NCI-H1694 treated with DMSO at 0.1 percent for 48 hours (cell line): ENCODE measurements around the gene NECTIN1.

ENCODE experiments used
- DNase-seq: peaks from one replicate; lab custom pipeline; 2025; lab: John Stamatoyannopoulos, UW

Gene NECTIN1

DNA sequence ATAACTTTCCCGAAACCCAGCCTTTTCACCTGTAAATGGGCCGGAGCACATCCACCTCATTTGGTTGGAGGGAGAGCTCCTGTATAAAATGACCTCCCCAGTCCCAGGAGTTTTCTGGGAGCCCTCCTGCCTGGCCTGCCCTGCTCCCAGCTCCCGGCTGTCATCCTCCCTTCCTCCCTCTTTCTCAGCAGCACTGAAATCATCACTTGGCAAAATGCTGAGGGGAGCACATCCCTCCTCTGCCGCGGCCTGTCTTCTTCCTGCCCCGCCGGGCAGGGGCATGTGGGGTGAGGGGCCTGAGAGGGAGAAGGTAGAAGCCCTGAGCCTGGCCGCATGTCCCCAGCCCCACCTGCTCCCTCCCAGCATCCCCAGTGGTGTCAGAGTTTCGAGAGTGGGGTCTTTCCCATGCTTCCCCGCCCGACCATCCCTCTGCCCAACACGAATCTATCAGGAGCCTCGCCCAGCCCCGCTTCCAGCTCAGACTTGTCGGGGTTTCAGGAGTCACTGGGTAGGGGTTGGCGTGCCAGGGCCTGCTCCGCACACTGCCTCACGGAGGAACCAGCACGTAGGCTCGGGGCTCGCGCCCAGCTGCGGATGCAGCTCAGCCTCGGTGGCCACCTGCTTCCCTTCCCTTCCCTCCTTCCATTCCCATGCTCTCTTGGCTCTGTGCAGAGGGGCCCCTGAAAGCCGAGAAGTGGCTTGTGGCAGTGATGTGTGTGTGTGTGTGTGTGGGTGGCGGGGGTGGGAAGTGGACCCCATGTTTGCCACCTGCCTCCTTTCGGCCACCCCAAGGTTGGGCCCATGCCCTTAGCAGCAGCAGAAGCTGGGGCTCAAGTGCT lies 37.1 kb downstream of the NECTIN1 start:
- DNase-seq: no peak

DNA sequence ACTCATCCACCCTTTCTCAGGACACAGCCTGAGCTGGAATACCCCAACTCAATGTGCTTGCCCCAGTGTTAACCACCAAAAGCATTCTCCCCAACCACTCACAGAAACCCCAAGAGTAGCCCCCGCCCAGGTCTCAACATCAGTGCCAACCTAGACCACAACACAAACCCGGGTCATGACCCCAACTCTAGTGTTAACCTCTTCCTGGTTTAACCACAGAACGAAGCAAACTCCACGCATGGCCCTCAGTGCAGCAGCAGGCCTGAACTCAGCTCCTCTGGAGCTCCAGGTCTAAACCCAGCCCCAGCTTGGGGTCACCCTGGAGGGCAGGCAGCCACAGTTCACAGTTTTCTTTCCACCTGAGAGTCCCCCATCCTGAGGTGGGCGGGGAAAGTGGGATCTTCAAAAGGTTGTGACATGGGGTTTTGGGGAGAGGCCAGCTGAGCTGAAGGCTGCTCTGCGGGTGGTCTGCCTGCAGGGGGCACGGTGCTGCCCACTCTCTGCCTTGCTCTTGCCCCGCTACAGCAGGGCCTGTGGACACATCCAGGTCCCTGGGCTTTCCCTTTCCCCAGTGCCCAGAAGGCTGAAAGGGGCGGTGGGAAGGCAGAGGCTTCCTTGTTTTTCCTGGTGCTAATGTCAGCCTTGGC lies 37.9 kb downstream of the NECTIN1 start:
- DNase-seq: no peak

DNA sequence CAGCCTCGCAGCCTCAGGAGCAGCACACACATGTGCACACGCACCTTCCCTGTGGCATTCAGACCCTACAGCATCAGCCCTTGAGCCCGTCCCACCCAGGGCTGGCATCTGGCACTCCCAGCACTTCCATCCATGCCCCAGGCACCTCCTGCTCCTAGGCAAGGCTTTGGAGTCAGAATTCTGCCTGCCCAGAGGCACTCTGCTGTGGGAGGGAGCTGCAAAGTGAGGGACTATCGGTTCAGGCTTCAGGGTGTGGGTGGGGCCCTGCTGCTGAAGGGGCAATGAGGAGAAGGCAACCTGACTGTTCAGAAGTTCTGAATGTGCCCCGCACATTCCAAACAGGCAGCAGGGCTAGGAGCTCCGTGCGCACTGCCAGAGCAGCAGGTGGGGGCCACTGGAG lies 39.7 kb downstream of the NECTIN1 start:
- no peak for DNase-seq

DNA sequence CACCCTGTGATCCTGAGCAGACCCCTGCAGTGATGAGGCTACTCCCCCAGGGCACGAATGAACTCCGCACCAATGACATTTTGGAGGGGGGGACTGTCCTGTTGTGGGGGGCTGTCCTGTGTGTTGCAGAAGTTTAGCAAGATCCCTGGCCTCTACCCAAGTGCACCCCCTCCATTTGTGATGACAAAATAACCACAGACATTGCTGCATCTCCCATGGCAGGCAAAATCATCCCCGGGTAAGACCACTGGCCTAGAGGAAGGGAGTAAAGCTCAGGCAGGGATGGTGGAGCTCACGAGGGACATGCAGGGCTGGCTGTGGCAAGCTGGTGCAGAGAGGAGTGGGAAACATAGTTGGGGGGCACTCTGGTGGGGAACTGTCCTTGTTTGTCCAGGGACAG lies 40.6 kb downstream of the NECTIN1 start:
- DNase-seq: no peak

DNA sequence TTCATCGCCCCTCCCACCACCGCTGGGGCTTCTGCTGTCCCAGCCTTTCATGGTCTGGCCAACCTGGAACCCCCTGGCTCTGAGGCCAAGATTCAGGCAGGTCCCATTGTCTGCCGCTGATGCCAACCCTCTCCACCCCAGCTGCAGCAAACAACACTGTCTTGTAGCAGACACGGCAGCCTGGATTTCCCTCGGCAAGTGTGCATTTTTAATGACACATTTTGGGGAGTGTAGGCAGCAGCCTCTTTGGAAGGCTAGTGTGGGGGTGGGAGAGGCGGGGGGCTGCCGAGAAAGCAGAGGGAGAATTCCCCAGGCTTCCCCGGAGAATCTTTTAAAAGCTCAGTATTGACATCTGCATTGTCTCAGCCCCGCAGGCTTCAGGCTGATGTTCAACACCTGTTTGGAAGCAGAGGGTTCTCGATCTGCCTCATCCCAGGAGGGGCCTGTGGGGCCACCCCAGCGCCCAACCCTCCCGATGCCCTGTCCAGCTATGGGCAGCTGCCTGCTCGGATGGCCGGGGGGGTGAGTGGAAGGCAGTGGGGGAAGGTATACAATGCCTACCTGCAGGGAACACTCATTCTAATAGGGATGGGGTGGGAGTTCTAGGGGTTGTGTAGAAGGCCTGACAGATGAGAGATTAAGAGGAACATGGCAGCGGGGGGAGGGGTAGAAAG lies 41.5 kb downstream of the NECTIN1 start:
- no peak for DNase-seq

DNA sequence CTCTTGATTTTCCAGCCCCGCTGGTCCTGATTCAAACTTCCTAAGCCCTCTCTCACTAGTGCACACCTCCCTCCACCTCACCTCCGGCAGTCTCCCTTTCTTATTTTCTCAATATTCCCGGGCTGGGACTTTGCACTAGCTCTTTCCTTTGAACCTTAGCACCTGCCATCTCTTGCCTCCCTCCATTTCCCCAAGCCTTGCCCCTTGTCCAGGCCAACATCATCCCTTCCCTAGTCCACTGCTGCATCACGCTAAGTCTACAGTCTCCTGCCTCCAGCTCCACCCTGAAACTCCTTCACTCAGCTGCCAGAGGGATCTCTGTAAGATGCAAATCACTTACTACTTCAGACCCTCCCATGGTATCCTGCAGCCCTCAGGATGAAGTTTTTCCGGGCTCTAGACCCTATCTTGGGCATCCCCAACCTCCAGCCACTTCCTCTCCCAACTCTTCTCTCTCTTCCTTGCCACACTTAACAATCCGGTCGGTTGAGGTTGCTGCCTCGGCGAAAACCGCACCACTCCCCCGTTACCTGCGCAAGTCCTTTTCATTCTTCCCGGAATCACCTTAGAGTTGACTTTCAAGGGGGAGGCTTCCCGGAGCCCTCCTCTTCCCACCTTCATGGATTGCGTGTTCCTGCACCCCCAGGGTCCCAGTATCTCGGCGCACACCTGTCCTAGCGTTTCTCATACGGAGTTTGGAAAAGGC lies 42.7 kb downstream of the NECTIN1 start:
- DNase-seq: no peak

DNA sequence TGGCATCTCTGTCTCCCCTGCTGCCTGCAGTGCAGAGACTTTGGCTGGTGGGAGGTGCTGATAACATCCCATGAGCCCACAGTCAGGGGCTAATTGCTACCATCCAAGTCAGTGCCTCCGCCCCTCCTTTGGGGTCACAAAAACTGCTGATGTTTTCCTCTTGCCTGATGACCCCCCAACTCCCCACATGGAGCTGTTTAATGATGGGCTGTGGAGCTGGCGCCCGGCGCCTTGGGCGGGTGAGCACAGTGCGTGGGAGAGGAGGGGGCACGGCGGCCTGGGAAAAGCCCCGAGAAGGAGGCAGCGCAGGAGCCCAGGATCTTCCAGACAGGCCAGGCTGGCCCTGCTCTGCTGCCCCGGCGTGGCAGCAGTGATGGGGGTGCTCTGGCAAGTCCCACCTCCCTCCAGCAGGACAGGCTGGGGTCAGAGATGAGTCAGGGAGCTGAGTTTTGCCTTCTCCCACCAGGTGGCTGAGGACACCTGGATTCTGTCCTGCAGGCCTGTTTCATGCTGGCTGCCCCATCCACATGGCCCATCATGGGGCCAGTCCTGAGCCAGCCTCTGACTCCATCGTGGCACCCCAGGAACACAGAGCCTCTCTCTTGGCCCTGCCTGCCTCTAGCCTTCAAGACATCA lies 43.8 kb downstream of the NECTIN1 start:
- no peak for DNase-seq

DNA sequence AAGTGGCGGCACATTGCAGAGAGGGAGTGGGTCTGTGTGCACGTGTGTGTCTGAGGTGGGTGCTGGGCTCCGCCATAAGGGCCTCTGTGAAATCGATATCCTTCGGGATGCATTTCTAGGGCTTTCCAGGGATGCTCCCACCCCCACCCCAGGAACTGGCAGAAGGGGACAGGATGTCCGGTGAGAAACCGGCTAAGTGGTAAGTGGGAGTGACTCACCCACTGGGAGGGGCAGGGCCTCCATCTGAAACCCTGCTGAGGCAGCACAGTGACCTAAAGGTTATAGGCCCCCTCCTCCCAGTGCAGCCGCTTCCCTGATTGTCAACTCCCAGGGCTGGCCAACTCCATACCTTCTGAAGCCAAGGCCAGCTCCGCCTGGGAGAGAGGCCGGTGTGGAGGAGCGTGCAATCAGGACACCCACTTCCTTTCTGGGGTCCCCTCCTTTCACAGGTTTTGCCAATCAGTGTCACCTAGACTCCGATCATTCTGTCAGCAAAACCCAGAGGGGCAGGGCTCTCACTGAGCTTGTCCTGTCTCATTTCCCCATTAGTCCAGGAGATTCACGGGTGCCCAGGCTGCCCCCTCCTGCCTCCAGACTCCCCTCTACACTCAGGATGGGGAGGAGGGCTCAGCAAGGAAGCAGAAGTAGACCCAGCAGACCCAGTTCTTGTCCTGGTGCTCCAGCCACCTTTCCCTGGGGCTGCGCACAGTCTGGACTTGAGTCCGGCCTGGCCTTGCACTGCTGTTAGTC lies 44.5 kb downstream of the NECTIN1 start:
- no peak for DNase-seq

DNA sequence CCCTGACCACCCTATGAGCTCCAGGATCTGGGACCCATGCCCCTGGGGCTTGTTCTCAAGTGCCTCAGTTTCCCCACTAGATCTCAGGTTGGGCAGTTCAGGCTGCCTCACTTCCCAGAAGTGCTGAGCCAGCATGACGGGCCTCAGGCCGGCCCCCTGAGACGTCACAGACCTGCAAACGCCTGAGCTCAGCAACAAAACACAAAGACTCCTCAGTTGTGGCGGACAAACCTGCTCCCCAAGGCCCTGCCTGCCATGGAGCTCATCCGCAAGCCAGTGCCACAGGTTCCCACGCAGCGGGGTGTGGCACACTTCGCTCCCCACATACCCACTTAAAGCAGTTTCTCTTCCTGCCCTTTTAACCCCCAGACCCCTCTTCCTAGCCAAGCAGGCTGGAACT lies 45.2 kb downstream of the NECTIN1 start:
- DNase-seq: no peak

DNA sequence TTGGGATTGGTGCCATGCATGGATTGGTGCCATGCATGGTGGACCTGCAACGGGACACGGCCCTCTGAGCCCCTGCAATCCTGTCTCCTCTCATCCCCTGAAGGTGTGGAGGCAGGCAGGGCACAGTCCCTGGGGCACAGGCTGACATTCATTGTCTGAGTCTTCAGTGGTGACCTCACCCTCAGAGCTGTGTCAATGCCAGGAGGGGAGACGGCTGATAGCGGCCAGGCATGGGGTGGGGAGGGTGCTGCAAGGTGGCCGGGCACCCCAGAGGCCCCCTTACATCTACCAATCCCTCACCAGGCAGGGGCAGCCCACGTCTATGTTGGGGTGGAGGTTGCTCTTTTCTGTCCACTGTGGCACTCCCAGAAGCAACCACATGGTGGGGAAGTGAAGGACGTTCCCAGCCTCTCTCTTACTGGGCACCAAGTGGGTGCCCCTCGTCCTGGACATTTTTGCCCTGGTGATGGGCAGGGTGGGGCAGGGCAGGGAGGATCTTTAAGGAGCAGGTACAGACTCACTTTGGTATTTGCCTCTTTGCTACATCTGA lies 47.6 kb downstream of the NECTIN1 start:
- DNase-seq: no peak

DNA sequence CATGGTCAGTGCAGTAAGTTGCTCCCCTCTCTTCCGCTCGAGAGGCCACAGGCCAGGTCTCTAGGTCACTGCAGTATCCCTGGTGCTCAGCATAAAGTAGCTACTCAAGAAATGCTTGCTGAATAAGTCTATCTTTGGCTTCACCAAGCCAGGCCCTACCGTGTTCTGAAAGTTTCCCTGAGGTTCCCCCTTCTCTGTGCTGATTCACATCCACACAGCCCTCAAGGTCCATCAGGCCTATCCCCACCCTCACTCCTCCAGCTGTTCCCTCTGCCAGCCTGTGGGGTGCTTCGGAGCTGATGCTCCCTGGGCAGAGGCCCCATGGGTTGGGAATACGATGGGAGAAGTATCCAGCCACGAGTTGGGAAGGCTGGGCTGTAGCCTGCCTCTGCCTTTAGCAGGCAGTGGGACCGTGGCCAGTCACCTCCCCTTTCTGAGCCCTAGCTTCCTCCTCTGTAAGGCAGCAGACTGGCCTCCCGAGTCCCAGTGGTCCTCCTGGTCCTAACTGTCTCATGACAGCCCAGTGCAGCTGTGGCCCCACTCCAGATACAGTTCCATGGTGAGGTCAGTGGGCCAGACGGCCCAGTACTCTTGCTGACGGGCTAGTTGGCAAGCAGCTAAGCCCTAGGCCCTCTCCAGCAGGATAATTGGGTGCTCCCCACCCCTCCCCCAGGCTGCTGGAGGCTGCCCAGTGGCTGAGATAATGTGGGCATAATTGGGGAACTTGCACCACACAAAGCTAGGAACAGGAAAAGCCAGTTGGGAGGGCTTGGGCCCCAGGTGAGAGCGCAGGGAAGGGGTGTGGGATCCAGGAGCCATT lies 48.2 kb downstream of the NECTIN1 start:
- DNase-seq: no peak

DNA sequence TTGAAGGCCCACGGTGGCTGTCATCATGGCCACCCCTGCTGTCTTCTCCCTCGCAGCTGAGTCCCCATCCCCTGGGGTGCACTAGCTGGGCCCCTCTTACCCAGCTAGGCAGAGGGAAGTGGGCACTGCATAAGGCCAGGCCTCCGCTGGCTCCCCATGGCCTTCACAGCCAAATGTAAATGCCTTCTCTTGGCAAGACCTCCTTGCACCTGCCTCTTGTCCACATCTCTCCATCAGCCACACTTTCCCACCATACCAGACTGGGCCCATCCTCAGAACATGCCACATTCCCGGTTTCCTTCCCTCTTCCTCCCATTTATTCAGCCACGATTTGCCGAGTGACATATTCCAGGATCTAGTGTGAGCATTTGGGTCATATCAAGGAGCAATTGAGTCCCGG lies 49.7 kb downstream of the NECTIN1 start:
- DNase-seq: no peak

DNA sequence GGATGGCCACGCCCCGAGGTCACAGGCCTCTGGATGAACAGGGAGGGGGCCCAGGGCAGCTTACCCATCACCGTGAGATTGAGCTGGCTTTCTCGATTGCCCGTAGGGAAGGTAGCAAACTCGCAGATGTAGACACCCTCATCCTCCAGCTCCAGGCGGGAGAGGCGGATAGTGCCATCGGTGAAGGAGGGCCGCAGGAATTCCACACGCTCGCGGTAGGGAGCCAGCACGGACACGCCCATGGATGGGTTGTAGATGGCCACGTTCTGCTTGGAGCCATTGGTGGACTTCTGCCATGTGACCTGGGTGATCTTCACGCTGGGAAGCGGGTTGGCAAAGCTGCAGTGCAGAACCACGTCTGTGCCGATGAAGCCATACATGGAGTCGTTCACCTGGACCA lies 50.6 kb downstream of the NECTIN1 start:
- DNase-seq: no peak

DNA sequence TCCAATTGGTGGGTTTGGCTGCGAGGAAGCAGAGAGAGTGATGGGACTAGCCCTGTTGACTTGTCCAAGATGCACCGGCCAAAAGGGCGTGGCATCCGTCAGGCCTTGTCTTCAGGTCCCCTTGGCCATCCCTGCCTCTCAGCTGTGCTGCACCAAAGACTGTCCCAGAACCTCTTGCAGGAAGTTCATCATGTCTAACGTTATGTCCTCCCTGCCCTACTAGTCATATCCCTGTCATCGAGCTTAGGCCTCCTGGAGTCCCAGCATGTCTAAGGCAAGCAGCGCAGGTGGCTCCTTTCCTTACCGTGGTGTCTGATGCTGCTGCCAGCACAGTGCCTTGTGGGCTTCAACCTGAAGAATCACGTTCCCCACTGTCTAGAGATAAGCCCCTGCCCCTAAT lies 51.2 kb downstream of the NECTIN1 start:
- no peak for DNase-seq

DNA sequence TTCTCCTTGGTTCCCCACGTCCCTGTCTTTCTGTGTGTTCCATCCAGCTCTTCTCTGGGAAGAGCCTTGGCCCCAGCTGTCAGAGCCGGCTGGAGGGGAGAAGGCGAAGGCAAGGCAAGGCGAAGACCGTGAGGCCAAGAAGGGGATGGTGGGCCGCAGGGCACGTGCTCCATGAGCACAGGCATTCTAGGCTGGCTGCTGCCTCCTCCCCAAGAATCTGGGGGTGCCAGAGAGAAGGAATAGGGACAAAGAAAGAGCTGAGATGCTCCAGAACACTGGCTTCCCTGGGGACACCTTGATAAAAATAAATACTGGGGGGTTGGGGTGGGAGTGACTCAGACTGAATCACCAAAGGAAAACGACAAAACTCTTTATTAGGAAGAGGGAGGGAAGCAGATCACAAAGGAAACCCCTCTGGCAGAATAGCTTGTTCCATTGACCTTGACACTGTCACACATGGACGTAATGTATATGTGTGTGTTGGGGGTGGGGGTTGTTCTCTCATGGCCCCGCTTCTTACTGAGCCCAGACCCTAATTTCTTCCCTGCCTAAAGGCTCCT lies 52.5 kb downstream of the NECTIN1 start:
- no peak for DNase-seq

DNA sequence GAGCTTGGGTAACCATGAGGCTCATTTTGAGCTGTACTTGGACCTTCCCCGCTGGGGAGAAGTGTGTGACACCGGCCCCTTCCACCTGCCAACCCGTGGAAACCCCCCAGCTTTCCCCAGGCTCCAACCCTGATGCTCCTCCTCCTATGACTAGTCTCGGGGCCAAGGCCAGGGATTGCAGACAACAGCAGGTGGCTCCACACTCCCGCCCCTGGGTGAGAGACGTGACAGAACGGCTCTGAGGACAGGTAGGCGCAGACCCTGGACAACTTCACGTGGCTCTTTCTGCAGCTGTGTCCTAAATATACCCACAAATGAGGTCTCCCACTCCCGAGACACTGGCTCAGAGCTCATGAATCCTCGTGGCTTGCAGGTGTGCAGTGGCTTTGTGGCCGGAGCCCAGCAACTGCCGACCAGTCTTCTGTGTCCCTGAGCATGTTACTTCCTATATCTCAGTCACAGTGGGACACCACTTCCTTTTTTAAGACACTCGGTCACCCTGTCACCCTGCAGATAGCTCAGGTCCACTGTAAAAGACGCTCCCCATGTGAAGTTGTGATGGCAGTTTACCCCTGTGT lies 55.2 kb downstream of the NECTIN1 start:
- no peak for DNase-seq

DNA sequence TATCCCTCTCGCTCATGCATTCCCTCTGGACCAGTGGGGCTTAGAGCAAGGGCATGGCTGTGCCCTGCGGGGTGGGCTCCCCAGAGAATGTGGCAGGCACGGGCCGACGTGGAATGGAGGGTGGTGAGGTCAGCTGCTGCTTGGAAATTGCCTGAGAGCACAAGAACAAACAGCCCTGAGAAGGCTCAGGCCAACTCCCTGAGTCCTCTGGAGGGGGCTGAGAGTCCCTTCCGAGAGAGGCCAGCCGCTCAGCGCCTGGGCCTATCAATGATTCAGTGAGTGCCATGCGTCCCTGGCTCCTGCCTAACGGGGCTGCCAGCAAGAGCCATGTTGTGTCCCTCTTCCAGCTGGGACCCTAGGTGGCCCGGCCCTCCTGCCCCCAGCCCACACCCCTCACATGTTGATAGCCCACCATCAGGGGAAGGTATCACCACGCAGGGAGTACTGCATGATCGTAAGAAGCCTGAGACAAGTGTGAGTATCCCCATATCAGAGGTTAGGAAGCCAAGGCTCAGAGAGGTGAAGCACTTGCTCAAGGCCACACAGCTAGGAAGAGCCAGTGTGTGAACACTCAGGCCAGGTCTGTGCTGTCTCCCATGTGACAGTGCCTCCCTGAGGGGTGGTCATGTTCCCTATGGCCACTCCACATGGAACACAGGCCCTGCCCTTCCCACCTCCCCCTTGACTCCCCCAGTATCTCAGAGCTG lies 55.8 kb downstream of the NECTIN1 start:
- DNase-seq: no peak

DNA sequence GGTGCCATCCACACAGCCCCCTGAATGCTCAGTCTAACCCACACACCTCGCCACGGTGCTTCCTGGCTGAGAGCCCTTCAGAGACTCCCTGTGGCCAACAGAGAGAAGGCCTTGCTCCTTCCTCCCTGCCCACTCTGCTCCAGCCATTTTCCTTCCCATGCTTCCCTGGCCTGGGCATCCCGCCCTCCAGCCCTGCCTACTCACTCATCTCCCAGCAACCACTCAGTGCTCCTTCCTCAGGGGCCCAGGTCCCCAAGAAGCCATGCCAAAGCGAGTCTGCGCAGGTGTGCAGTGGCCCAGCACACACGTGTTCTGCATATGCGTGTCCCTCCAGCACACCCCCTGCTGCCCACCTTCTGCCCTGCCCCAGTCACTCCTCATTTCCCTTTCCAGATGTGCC lies 56.4 kb downstream of the NECTIN1 start:
- DNase-seq: no peak

DNA sequence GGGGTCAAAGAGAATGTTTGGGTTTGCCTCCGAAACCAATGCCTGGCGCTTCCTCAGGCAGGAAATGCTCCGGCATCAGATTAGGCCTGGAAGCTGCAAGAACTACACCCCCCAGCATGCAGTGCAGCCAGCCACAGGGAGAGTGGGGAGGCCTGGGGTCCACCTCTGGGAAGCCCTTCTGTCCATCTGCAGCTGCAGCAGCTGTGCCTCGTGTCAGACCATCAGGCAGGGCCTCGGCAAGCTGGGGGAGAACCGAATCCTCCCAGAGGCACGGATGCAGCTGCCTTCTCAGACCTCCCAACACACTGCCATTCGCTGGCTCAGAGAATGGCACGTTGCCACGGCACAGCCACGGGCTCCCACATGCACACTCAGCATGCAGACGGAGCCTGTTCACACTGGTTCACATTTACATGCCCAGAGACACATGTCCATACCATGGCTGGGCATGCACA lies 57.4 kb downstream of the NECTIN1 start:
- peak; percentile 13 for DNase-seq
